ENCODE measurements around the gene USP2.

Gene USP2

GRCh38 chr11:119307974-119308373 is 73.5 kb downstream of the USP2 start:
- DNase-seq (ENCODE audit: extremely low read depth in 1 of 2, low read depth in 1 of 2), result no peak

DNA sequence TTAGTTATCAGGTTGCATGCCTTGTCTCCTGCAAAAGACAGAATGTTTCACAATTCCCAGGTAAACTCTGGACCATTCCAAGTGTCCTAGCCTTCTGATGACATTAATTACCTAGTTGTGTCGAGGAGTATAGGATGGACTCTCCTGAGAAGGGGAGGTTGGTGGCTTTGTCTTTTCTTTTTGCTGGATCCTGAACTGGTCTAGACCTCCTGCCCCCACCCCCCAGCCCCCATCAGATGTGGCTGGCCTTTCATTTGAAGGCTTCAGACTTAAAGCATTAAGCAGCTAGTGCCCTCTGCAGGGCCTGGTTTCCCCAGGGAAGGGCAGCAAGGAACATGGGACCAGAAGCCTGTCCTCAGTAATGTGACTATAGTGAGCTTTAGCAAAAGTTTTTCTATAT is 74.3 kb downstream of the USP2 start:
- no peak for DNase-seq (ENCODE audit: extremely low read depth in 1 of 2, low read depth in 1 of 2)

- peak in 1 of 2 donors; percentile 47 for DNase-seq (ENCODE audit: extremely low read depth in 1 of 2, low read depth in 1 of 2)
These were observed 75.1 kb downstream of the USP2 start for GRCh38 chr11:119306373-119306890.

DNA sequence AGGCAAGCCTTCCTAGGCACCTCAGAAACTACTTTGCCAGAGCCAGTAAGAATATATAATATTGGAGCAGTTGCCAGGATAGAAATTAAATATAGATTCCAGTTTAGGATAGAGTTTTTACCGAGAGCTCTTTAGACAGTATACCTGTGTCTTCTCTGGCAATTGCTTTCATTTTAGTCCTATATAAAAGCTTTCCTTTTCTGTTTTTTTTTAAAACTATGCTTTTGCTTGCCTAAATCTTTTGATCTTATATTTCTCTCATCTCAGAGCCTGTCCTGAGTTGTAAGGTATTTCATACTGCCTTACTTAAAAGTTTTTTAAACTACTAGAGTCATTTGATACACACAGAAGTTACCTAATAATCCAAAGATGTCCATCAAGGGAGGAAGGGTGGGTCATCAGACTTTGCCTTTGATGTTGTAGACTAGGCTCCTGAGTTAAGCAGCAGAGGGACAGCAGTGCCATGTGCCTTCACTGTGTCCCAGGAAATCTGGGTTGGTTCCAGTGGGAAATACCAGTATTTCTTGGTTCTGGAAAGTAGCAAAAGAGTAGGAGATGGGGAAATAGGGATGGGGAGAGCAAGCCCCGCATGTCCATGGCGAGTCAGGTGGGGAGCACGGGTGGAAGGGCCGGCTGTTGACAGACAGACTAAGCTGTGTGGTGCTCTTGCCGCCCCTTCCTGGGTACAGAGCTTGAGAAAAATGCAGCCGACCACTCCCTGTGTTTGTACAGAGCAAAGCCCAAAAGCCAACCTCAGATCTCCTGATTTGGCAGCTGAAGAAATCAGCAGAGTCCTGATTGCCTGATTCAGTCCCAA is 75.7 kb downstream of the USP2 start:
- no peak for DNase-seq (ENCODE audit: extremely low read depth in 1 of 2, low read depth in 1 of 2)
